Activated T-cell treated with anti-CD3 and anti-CD28 coated beads for 24 hours (primary cell): ENCODE results near the gene PDE2A.

Source experiments
- DNase-seq: peaks from one replicate; pipeline ENCODE4 v3.0.0-alpha.2; 2020; ENCODE audit warnings: low read depth

The PDE2A gene

GRCh38 chr11:72655896-72656464 lies 18.2 kb downstream of the PDE2A start:
- no peak for DNase-seq

- no peak for DNase-seq
These were observed 19.2 kb downstream of the PDE2A start for GRCh38 chr11:72655014-72655413.

GRCh38 chr11:72653649-72654048 lies 20.6 kb downstream of the PDE2A start:
- no peak for DNase-seq

GRCh38 chr11:72652873-72653630 lies 21.2 kb downstream of the PDE2A start:
- DNase-seq, result no peak

GRCh38 chr11:72652133-72652532 lies 22.1 kb downstream of the PDE2A start:
- DNase-seq, result no peak

- DNase-seq, result no peak
These were observed 24.8 kb downstream of the PDE2A start for GRCh38 chr11:72649215-72649976.

- DNase-seq, result no peak
These were observed 25.7 kb downstream of the PDE2A start for GRCh38 chr11:72648384-72649136.

GRCh38 chr11:72647882-72648281 lies 26.3 kb downstream of the PDE2A start:
- no peak for DNase-seq

- DNase-seq, result no peak
These were observed 27.8 kb downstream of the PDE2A start for GRCh38 chr11:72646472-72646871.

GRCh38 chr11:72646024-72646423 lies 28.2 kb downstream of the PDE2A start:
- DNase-seq, result no peak

- DNase-seq, result no peak
These were observed 30.7 kb downstream of the PDE2A start for GRCh38 chr11:72643547-72643946.

- DNase-seq, result peak; percentile 50
These were observed 31.2 kb downstream of the PDE2A start for GRCh38 chr11:72642884-72643522.

GRCh38 chr11:72642043-72642883 lies 32.0 kb downstream of the PDE2A start:
- DNase-seq, result no peak

GRCh38 chr11:72641522-72642042 lies 32.6 kb downstream of the PDE2A start:
- DNase-seq, result no peak

GRCh38 chr11:72639502-72640375 lies 34.5 kb downstream of the PDE2A start:
- DNase-seq, result no peak

- DNase-seq, result no peak
These were observed 36.3 kb downstream of the PDE2A start for GRCh38 chr11:72637926-72638325.

- DNase-seq, result no peak
These were observed 37.0 kb downstream of the PDE2A start for GRCh38 chr11:72637198-72637597.

- no peak for DNase-seq
These were observed 37.8 kb downstream of the PDE2A start for GRCh38 chr11:72636376-72636775.

GRCh38 chr11:72635933-72636332 lies 38.3 kb downstream of the PDE2A start:
- no peak for DNase-seq
